Measurements from ENCODE around the gene APOA5. TPM values are rescaled to one million over a fixed set of nuclear protein-coding genes. Genes with fewer than 3 reads are reported as not detected.

APOA5 gene
- total RNA-seq, 2 experiments from 2014 or later, result not detected

Other genes with a start within 250 kb of the APOA5 start
- gene BUD13, start 18.9 kb downstream of the APOA5 start, total RNA-seq (2014; rRNA removed; shearing (Covaris generic)), result 28.6 and 34.1 TPM in 2 replicates
- 30.3 and 33.1 TPM in 2 replicates for gene BUD13, start 18.9 kb downstream of the APOA5 start, total RNA-seq (2022)
- 57.4 and 65.0 TPM in 2 replicates for gene ZPR1, start 3.9 kb downstream of the APOA5 start, total RNA-seq (2014; rRNA removed; shearing (Covaris generic))
- 56.4 and 67.5 TPM in 2 replicates for gene ZPR1, start 3.9 kb downstream of the APOA5 start, total RNA-seq (2022)
- gene APOA4, start 31.4 kb upstream of the APOA5 start, total RNA-seq (2014; rRNA removed; shearing (Covaris generic)), result not detected in 2 replicates
- gene APOA4, start 31.4 kb upstream of the APOA5 start, total RNA-seq (2022), result not detected in 2 replicates
- not detected in 2 replicates for gene APOC3, start 38.0 kb upstream of the APOA5 start, total RNA-seq (2014; rRNA removed; shearing (Covaris generic))
- not detected in 2 replicates for gene APOC3, start 38.0 kb upstream of the APOA5 start, total RNA-seq (2022)
- gene APOA1, start 45.7 kb upstream of the APOA5 start, total RNA-seq (2014; rRNA removed; shearing (Covaris generic)), result 0.22 TPM in 1 of 2 replicates, not detected in the other
- 0.41 TPM in 1 of 2 replicates, not detected in the other for gene APOA1, start 45.7 kb upstream of the APOA5 start, total RNA-seq (2022)